Endothelial cell of umbilical vein (primary cell): Measurements from ENCODE around the gene URI1. TPM values are rescaled to one million over a fixed set of nuclear protein-coding genes. Genes with fewer than 3 reads are reported as not detected.

Experiments used
- BruUV-seq: library from RNA; stranded (reverse); fragments of 400-500 nt; replicated peaks from 2 replicates; lab custom pipeline; 2021; lab: Mats Ljungman, UMichigan
- CTCF ChIA-PET: fragments of 300-600, 350-600 bp; sonication (Branson Sonifier 250); formaldehyde crosslinking; loops from one replicate; lab custom pipeline; 2021; ENCODE audit warnings: antibody characterized with exemption, inconsistent platforms; lab: Charles Lee
- POLR2A ChIA-PET: fragments of 300-600, 350-600 bp; sonication (Branson Sonifier 250); formaldehyde crosslinking; loops from one replicate; lab custom pipeline; 2021; ENCODE audit warnings: antibody characterized with exemption, inconsistent platforms; lab: Charles Lee
- DNase-seq: peaks from one replicate; pipeline ENCODE4 v3.0.0-alpha.2; 2011; ENCODE audit warnings: low read depth, low spot score
- FAIRE-seq: peaks from 2 replicates; lab custom pipeline; 2011; peaks lifted over from hg19 to GRCh38; lab: Jason Lieb, UNC
- H2AFZ ChIP-seq: 2 replicates; pipeline ENCODE4 v1.6.0; 2012; ENCODE audit warnings: low read depth, low read length, control low read depth, inconsistent platforms
- H3K27ac ChIP-seq: 2 replicates; pipeline ENCODE4 v1.5.1; 2011; ENCODE audit warnings: low read depth, mild to moderate bottlenecking, control low read depth, low read length, moderate library complexity; ENCODE audit not compliant: insufficient read depth
- H3K27me3 ChIP-seq, 2 experiments: 2 replicates each; pipeline versions ENCODE4 v1.6.0 to v1.6.1; 2011; ENCODE audit warnings: low read length in 2 of 2, mixed read lengths in 1 of 2; ENCODE audit not compliant: control insufficient read depth in 2 of 2, insufficient read depth in 2 of 2
- H3K36me3 ChIP-seq, 2 experiments: 2 replicates in 1 of 2; 3 replicates in 1 of 2; pipeline ENCODE4 v1.5.1; 2011; ENCODE audit warnings: low read length in 2 of 2, mild to moderate bottlenecking in 1 of 2, moderate library complexity in 1 of 2; ENCODE audit not compliant: control insufficient read depth in 2 of 2, insufficient read depth in 2 of 2; ENCODE audit errors: extremely low read depth in 1 of 2
- H3K4me1 ChIP-seq: 3 replicates; pipeline ENCODE4 v1.5.1; 2011; ENCODE audit warnings: mild to moderate bottlenecking, low read length; ENCODE audit not compliant: control insufficient read depth, insufficient read depth; ENCODE audit errors: extremely low read depth
- H3K4me2 ChIP-seq: 2 replicates; pipeline ENCODE4 v1.6.1; 2011; ENCODE audit warnings: low read length, control low read depth, mixed read lengths; ENCODE audit not compliant: insufficient read depth
- H3K4me3 ChIP-seq, 3 experiments: fragments of 200-600 bp in 1 of 3; sonication (generic), shearing (Covaris generic) in 1 of 3; replicated peaks in 1 of 3; 2 replicates each; pipeline ENCODE4 v1.5.1; 2011 to 2016; ENCODE audit warnings: control low read depth in 3 of 3, low read length in 3 of 3, mild to moderate bottlenecking in 2 of 3, inconsistent platforms in 1 of 3, low read depth in 1 of 3, moderate library complexity in 1 of 3; ENCODE audit not compliant: insufficient read depth in 1 of 3
- H3K79me2 ChIP-seq: 2 replicates; pipeline ENCODE4 v1.6.0; 2012; ENCODE audit warnings: low read length, inconsistent platforms; ENCODE audit not compliant: control insufficient read depth, insufficient read depth
- H3K9ac ChIP-seq: replicated peaks from 2 replicates; pipeline ENCODE3; 2011; ENCODE audit warnings: low read length, control low read depth; ENCODE audit not compliant: insufficient read depth; ENCODE audit errors: extremely low read depth
- H3K9me1 ChIP-seq: replicated peaks from 3 replicates; pipeline ENCODE4 v1.6.0; 2011; ENCODE audit warnings: mild to moderate bottlenecking, low read length; ENCODE audit not compliant: control insufficient read depth, insufficient read depth; ENCODE audit errors: extremely low read depth
- H3K9me3 ChIP-seq: replicated peaks from 2 replicates; pipeline ENCODE4 v1.5.1; 2012; ENCODE audit warnings: low read length, inconsistent platforms; ENCODE audit not compliant: control insufficient read depth, insufficient read depth
- H4K20me1 ChIP-seq: replicated peaks from 2 replicates; pipeline ENCODE3; 2011; ENCODE audit warnings: mild to moderate bottlenecking, low read length; ENCODE audit not compliant: control insufficient read depth, insufficient read depth; ENCODE audit errors: extremely low read depth
- CTCF ChIP-seq, 2 donors: IDR thresholded peaks; 1 replicate in 1 of 2; 2 replicates in 1 of 2; pipeline ENCODE4 v1.5.1; 2011; ENCODE audit warnings: low read length in 2 of 2, mild to moderate bottlenecking in 2 of 2, moderate library complexity in 2 of 2, control low read depth in 1 of 2, inconsistent platforms in 1 of 2, low read depth in 1 of 2; ENCODE audit not compliant: insufficient read depth in 1 of 2; ENCODE audit errors: extremely low read depth in 1 of 2
- EZH2 ChIP-seq: IDR thresholded peaks from 2 replicates; pipeline ENCODE4 v1.6.1; 2012; ENCODE audit warnings: borderline replicate concordance, low read depth, mild to moderate bottlenecking, moderate library complexity, low read length, inconsistent platforms; ENCODE audit not compliant: severe bottlenecking
- FOS ChIP-seq: IDR thresholded peaks from 2 replicates; pipeline ENCODE4 v1.6.1; 2011; ENCODE audit warnings: mild to moderate bottlenecking, low read length, moderate library complexity, borderline replicate concordance; ENCODE audit not compliant: insufficient read depth
- GATA2 ChIP-seq: IDR thresholded peaks from 2 replicates; pipeline ENCODE4 v1.7.0; 2011; ENCODE audit warnings: low read depth, mild to moderate bottlenecking, moderate library complexity, mixed read lengths, low read length; ENCODE audit not compliant: insufficient read length, insufficient read depth
- JUN ChIP-seq: IDR thresholded peaks from 2 replicates; pipeline ENCODE4 v1.6.1; 2011; ENCODE audit warnings: borderline replicate concordance, low read depth; ENCODE audit not compliant: insufficient read length, insufficient read depth
- MAX ChIP-seq: IDR thresholded peaks from 2 replicates; pipeline ENCODE4 v1.6.1; 2011; ENCODE audit not compliant: insufficient read depth, insufficient read length
- MYC ChIP-seq: IDR thresholded peaks from one replicate; pipeline ENCODE4 v1.6.1; 2011; ENCODE audit warnings: mild to moderate bottlenecking, low read depth, low read length
- POLR2A ChIP-seq: IDR thresholded peaks from 2 replicates; pipeline ENCODE4 v1.6.1; 2012; ENCODE audit warnings: low read depth, mild to moderate bottlenecking, control low read depth, low read length
- POLR2AphosphoS5 ChIP-seq: IDR thresholded peaks from 2 replicates; pipeline ENCODE4 v1.6.1; 2012; ENCODE audit warnings: low read depth, mild to moderate bottlenecking, control low read depth, low read length, moderate library complexity; ENCODE audit not compliant: insufficient read depth
- dilution Hi-C: fragments of 300-500 bp; cut with MboI; formaldehyde crosslinking; loops from one replicate; pipeline ENCODE4 v1.15.0; 2019; ENCODE audit warnings: low sequenced_read_pairs; ENCODE audit not compliant: extremely low pct_ligation_motif_present
- intact Hi-C: fragments of 100-400 bp; cut with micrococcal nuclease; formaldehyde crosslinking; loops from one replicate; pipeline ENCODE4 v1.10.0; 2022
- polyA plus RNA-seq, 4 experiments: library from polyadenylated mRNA; depleted of rRNA in 3 of 4; stranded (reverse) in 3 of 4; unstranded in 1 of 4; fragments of >200 nt; gene quantifications; 2 replicates each; pipeline versions ENCODE4 v1.2.1 to v1.2.3, GENCODE V29; 2011 to 2012; ENCODE audit warnings: missing spikeins in 1 of 4
- total RNA-seq: library from RNA; stranded (reverse); gene quantifications from 2 replicates; pipeline ENCODE4 v1.2.3, GENCODE V29; 2021

The URI1 gene
- total and polyA plus RNA-seq, 2 donors (not counting 3 experiments of a cell fraction or from before 2014, with no cell fraction given): 12.8 to 28.9 TPM

- Histone ChIP-seq H3K27ac (no peak overlapping the region), H4K20me1 (no peaks in the 10 kb centered on the region), H3K4me1 (no peaks in the 10 kb centered on the region), H3K9me3 (no peaks in the 10 kb centered on the region), H3K9ac (no peak overlapping the region), H3K36me3 (no peaks in the 10 kb centered on the region), H3K9me1 (no peaks in the 10 kb centered on the region), H3K27me3 (no peaks in the 10 kb centered on the region), H3K4me2 (no peak overlapping the region), H2AFZ (no peak overlapping the region), H3K79me2 (peaks cover 52% of the 10 kb centered on the region), H3K4me3 (no peak overlapping the region)
- BruUV-seq: no TSS peak
- no peak for DNase-seq
- intact Hi-C loops (no loop called here), dilution Hi-C loops (no loop called here)
- ChIA-PET CTCF (no interaction called here), POLR2A (no interaction called here)
- no peak for FAIRE-seq
- TF ChIP-seq MYC (no peak), POLR2AphosphoS5 (no peak), MAX (no peak), GATA2 (no peak), EZH2 (no peak), POLR2A (no peak), JUN (no peak), CTCF (IDR thresholded peaks at IDR 0.05; ENCODE audit: extremely low read depth in 1 of 2, insufficient read depth in 1 of 2, low read depth in 1 of 2, low read length in 2 of 2) (no peak), FOS (no peak)
Observed at GRCh38 chr19:29961311-29961710, 19.3 kb downstream of the URI1 start.
